Fibroblast of lung (primary cell): ENCODE results near the gene TEX44.

Source experiments
- EZH2 ChIP-seq: IDR thresholded peaks from 2 replicates; pipeline ENCODE4 v1.5.1; 2012; ENCODE audit warnings: low read length, control low read depth, mild to moderate bottlenecking; ENCODE audit errors: missing control alignments
- TF ChIP-seq, protein P1 (sequence below), 2 donors: IDR thresholded peaks in 1 of 2; conservative IDR thresholded peaks in 1 of 2; 1 replicate in 1 of 2; 2 replicates in 1 of 2; pipeline ENCODE4 v1.5.1; 2011 to 2012; ENCODE audit warnings: low read length in 2 of 2, control low read depth in 1 of 2, inconsistent platforms in 1 of 2, low read depth in 1 of 2, mild to moderate bottlenecking in 1 of 2

- TF ChIP-seq, protein P1, sequence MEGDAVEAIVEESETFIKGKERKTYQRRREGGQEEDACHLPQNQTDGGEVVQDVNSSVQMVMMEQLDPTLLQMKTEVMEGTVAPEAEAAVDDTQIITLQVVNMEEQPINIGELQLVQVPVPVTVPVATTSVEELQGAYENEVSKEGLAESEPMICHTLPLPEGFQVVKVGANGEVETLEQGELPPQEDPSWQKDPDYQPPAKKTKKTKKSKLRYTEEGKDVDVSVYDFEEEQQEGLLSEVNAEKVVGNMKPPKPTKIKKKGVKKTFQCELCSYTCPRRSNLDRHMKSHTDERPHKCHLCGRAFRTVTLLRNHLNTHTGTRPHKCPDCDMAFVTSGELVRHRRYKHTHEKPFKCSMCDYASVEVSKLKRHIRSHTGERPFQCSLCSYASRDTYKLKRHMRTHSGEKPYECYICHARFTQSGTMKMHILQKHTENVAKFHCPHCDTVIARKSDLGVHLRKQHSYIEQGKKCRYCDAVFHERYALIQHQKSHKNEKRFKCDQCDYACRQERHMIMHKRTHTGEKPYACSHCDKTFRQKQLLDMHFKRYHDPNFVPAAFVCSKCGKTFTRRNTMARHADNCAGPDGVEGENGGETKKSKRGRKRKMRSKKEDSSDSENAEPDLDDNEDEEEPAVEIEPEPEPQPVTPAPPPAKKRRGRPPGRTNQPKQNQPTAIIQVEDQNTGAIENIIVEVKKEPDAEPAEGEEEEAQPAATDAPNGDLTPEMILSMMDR (conservative IDR thresholded peaks at IDR 0.05 in 1 of 2, IDR thresholded peaks at IDR 0.05 in 1 of 2; ENCODE audit: low read depth in 1 of 2, low read length in 2 of 2): no peak
- no peak for TF ChIP-seq EZH2
Measured at GRCh38 chr2:231575612-231576256, 16.9 kb upstream of the TEX44 start.
